Measurements from ENCODE around the gene HSPA1B.
"Not testable (repeated sequence)": the region's sequence is repeated elsewhere in the genome, so short reads cannot be mapped to it uniquely, and the experiment has no call there.

The HSPA1B gene

DNA sequence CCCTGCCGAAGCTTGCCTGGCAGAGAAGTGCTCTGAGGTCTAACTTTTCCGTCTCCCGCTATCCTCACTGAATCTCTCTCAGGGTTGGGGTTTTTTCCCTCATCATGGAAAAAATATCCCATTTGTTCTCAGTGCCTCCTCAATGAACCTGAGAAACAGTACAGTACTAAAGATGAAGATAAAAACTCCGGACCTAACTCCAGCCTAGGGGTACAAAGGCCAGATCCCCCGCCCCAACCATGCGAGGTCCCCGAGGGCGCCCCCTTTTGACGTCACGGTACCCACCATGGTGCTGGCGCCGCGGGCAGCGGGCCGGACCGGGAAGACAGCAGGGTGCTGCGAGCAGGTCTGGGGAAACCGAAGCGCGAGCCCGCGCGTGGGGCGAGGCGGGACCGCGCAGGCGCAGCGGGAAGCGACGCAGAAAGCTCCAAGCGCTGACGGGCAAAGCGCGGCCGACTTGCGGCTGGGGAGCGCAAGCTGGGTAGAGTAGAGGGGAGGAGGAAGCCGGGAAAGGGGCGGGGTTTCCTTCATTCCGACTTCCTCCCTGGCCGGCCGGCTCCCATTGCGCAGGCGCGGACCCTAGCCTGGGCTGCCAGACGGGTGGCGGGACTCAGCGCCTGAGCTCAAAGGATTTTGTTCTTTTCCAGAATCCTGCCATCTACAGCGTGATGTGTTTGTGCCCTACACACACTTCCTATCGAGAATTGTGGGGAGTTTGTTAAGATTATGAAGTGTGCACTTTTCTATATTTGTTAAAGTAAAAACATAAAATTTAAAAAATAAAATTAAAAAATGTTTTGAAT is 20.9 kb upstream of the HSPA1B start, which contains the start of gene LSM2:
TSS of gene LSM2 (minus strand) at position 497 of the 803 bp plus-strand sequence. CDS start at position 288, 209 bp downstream.
- TF ChIP-seq, protein P1, sequence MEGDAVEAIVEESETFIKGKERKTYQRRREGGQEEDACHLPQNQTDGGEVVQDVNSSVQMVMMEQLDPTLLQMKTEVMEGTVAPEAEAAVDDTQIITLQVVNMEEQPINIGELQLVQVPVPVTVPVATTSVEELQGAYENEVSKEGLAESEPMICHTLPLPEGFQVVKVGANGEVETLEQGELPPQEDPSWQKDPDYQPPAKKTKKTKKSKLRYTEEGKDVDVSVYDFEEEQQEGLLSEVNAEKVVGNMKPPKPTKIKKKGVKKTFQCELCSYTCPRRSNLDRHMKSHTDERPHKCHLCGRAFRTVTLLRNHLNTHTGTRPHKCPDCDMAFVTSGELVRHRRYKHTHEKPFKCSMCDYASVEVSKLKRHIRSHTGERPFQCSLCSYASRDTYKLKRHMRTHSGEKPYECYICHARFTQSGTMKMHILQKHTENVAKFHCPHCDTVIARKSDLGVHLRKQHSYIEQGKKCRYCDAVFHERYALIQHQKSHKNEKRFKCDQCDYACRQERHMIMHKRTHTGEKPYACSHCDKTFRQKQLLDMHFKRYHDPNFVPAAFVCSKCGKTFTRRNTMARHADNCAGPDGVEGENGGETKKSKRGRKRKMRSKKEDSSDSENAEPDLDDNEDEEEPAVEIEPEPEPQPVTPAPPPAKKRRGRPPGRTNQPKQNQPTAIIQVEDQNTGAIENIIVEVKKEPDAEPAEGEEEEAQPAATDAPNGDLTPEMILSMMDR (IDR thresholded peaks at IDR 0.05): no peak
- H3K4me3 Mint-ChIP-seq: peak within 1 kb of the TSS; percentile 97
- no peaks in the 10 kb centered on the region for H3K27me3 Mint-ChIP-seq (ENCODE audit: low read depth, poor library complexity)

DNA sequence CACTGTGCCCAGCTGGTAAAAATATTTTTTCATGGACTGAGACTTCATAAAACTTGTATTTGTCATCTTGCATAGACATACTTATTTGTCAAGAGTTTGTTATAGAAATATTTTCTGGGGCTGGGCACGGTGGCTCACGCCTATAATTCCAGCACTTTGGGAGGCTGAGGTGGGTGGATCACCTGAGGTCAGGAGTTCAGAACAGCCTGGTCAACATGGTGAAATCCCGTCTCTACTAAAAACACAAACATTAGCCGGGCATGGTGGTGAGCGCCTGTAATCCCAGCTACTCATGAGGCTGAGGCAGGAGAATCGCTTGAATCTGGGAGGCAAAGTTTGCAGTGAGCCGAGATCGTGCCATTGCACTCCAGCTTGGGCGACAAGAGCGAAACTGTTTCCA is 18.9 kb upstream of the HSPA1B start:
- H3K4me1 Mint-ChIP-seq: peaks cover 22% of the 10 kb centered on the region
- H3K4me3 Mint-ChIP-seq; DNase-seq; H3K36me3 Mint-ChIP-seq (ENCODE audit: low read depth); H3K27ac Mint-ChIP-seq; H3K9me3 Mint-ChIP-seq; H3K27me3 Mint-ChIP-seq (ENCODE audit: low read depth, poor library complexity): not testable (repeated sequence)

More for the DNA sequence above, 20.9 kb upstream of the HSPA1B start, which contains the start of gene LSM2:
- Mint-ChIP-seq H3K27ac (peak within 1 kb of the TSS; percentile 92), H3K9me3 (no peaks in the 10 kb centered on the region), H3K36me3 (ENCODE audit: low read depth) (peaks cover 8% of the 10 kb centered on the region), H3K4me1 (peaks cover 20% of the 10 kb centered on the region)
- peak; percentile 99 for DNase-seq

DNA sequence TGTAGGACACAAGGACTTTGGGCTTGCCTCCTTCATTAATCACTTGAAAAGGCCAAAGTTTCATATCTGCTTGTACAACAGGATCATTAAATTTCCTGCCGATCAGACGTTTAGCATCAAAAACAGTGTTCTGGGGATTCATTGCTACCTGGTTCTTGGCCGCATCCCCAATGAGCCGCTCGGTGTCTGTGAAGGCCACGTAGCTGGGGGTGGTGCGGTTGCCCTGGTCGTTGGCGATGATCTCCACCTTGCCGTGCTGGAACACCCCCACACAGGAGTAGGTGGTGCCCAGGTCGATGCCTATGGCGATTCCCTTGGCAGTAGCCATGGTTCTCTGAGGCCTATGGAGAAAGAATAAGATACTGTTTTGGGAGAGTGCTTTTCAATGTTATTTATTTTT is 15.9 kb upstream of the HSPA1B start:
- H3K27ac Mint-ChIP-seq: no peak overlapping the region
- peaks cover 11% of the 10 kb centered on the region for H3K9me3 Mint-ChIP-seq
- H3K4me1 Mint-ChIP-seq: peaks cover 29% of the 10 kb centered on the region
- no peak overlapping the region for H3K4me3 Mint-ChIP-seq
- peaks cover 6% of the 10 kb centered on the region for H3K36me3 Mint-ChIP-seq (ENCODE audit: low read depth)
- TF ChIP-seq, protein P1 (IDR thresholded peaks at IDR 0.05): no peak
- no peak for DNase-seq
- H3K27me3 Mint-ChIP-seq (ENCODE audit: low read depth, poor library complexity): peaks cover 6% of the 10 kb centered on the region

DNA sequence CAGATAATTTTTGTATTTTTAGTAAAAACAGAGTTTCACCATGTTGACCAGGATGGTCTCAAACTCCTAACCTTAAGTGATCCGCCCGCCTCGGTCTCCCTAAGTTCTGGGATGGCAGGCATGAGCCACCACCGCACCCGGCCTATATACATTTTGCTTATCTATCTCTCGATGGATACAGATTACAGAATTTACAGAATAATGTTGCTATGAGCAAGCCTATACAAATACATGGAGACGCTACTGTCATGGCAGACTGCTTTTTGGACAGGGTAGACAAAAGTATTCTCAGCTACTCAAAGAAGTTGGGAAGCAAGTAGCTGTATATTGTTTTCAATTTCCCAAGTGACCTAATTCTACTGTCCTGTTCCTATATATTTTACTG is 14.1 kb upstream of the HSPA1B start:
- Mint-ChIP-seq H3K4me1 (peaks cover 29% of the 10 kb centered on the region), H3K4me3 (no peak overlapping the region), H3K9me3 (peaks cover 22% of the 10 kb centered on the region), H3K27me3 (ENCODE audit: low read depth, poor library complexity) (peaks cover 6% of the 10 kb centered on the region), H3K36me3 (ENCODE audit: low read depth) (peaks cover 16% of the 10 kb centered on the region), H3K27ac (peak overlapping the region; percentile 86)
- TF ChIP-seq, protein P1 (IDR thresholded peaks at IDR 0.05): no peak
- no peak for DNase-seq

DNA sequence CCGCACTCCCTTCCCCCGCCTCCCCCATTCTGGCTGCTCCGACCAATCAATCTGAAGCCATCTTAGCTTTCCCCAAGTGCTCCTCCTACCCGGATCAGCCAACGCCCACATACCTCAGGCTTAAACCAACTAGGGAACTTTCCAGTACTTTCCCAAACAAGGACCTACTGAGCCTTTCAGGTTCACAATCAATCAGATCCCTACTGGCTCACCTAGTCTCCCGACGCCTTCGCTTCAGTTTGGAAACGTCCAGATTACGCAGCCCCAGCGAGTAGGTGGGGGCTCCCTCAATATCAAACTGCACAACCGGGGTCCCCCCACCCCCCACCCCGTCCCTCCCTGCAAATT is 12.9 kb upstream of the HSPA1B start:
- H3K4me3 Mint-ChIP-seq: peak overlapping the region; percentile 81
- peaks cover 25% of the 10 kb centered on the region for H3K4me1 Mint-ChIP-seq
- DNase-seq: peak; percentile 76
- peak overlapping the region; percentile 99 for H3K27ac Mint-ChIP-seq
- peaks cover 22% of the 10 kb centered on the region for H3K36me3 Mint-ChIP-seq (ENCODE audit: low read depth)
- H3K27me3 Mint-ChIP-seq (ENCODE audit: low read depth, poor library complexity): peaks cover 6% of the 10 kb centered on the region
- TF ChIP-seq, protein P1 (IDR thresholded peaks at IDR 0.05): no peak
- H3K9me3 Mint-ChIP-seq: peaks cover 31% of the 10 kb centered on the region

DNA sequence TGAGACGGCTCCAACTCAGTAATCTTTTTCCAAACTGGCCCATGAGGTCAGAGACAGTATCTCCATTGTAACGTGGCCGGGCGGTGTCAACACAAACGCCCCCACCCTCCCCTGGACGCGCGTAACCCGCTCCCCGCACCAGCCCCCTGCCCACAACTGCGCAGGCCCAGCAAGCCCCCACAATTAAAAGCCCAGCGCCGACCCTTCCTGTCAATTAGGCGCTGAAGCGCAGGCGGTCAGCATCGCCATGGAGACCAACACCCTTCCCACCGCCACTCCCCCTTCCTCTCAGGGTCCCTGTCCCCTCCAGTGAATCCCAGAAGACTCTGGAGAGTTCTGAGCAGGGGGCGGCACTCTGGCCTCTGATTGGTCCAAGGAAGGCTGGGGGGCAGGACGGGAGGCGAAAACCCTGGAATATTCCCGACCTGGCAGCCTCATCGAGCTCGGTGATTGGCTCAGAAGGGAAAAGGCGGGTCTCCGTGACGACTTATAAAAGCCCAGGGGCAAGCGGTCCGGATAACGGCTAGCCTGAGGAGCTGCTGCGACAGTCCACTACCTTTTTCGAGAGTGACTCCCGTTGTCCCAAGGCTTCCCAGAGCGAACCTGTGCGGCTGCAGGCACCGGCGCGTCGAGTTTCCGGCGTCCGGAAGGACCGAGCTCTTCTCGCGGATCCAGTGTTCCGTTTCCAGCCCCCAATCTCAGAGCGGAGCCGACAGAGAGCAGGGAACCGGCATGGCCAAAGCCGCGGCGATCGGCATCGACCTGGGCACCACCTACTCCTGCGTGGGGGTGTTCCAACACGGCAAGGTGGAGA is 12.3 kb upstream of the HSPA1B start, which contains the start of the genes HSPA1A and HSPA1L:
TSS of gene HSPA1A (plus strand) at position 519 of the 814 bp plus-strand sequence. CDS start at position 733, 214 bp downstream.
TSS of gene HSPA1L (minus strand) at position 259 of the 814 bp plus-strand sequence. CDS start 3,311 bp downstream, outside the sequence.
- H3K27ac Mint-ChIP-seq: peak within 1 kb of the TSS; percentile 99
- peaks cover 35% of the 10 kb centered on the region for H3K9me3 Mint-ChIP-seq
- peak; percentile 86 for DNase-seq
- H3K27me3 Mint-ChIP-seq (ENCODE audit: low read depth, poor library complexity): peaks cover 10% of the 10 kb centered on the region
- H3K4me1 Mint-ChIP-seq: peaks cover 30% of the 10 kb centered on the region
- TF ChIP-seq, protein P1 (IDR thresholded peaks at IDR 0.05): no peak
- peak within 1 kb of the TSS; percentile 81 for H3K4me3 Mint-ChIP-seq
- H3K36me3 Mint-ChIP-seq (ENCODE audit: low read depth): peaks cover 22% of the 10 kb centered on the region

DNA sequence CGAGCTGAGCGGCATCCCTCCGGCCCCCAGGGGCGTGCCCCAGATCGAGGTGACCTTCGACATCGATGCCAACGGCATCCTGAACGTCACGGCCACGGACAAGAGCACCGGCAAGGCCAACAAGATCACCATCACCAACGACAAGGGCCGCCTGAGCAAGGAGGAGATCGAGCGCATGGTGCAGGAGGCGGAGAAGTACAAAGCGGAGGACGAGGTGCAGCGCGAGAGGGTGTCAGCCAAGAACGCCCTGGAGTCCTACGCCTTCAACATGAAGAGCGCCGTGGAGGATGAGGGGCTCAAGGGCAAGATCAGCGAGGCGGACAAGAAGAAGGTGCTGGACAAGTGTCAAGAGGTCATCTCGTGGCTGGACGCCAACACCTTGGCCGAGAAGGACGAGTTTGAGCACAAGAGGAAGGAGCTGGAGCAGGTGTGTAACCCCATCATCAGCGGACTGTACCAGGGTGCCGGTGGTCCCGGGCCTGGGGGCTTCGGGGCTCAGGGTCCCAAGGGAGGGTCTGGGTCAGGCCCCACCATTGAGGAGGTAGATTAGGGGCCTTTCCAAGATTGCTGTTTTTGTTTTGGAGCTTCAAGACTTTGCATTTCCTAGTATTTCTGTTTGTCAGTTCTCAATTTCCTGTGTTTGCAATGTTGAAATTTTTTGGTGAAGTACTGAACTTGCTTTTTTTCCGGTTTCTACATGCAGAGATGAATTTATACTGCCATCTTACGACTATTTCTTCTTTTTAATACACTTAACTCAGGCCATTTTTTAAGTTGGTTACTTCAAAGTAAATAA is 10.2 kb upstream of the HSPA1B start:
- not testable (repeated sequence) for DNase-seq

DNA sequence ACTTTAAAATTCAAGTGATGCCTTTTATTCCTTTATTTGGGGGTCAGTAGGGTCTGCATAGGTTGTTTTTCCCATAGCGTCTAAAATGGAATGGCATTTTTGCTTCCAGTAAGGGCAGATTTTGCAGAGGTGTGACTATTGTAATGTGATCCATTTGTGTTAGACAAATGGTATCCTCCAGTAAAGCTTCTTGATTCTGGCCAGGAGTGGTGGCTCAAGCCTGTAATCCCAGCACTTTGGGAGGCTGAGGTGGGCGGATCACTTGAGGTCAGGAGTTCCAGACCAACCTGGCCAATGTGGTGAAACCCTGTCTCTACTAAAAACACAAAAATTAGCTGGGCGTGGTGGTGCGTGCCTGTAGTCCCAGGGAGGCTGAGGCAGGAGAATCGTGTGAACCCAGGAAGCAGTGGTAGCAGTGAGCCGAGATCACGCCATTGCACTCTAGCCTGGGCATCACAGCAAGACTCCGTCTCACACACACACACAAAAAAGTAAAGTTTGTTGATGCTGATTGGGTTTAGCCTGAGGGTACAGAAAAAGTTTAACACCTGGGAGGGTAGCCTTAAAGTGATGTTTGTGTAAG is 9.5 kb upstream of the HSPA1B start:
- Mint-ChIP-seq H3K4me1 (peaks cover 51% of the 10 kb centered on the region), H3K9me3 (peaks cover 35% of the 10 kb centered on the region), H3K27me3 (ENCODE audit: low read depth, poor library complexity) (peaks cover 11% of the 10 kb centered on the region), H3K4me3 (peak overlapping the region; percentile 68), H3K36me3 (ENCODE audit: low read depth) (peaks cover 22% of the 10 kb centered on the region)
- not testable (repeated sequence) for DNase-seq, H3K27ac Mint-ChIP-seq

More for the DNA sequence above, 10.2 kb upstream of the HSPA1B start:
- not testable (repeated sequence) for H3K27me3 Mint-ChIP-seq (ENCODE audit: low read depth, poor library complexity); H3K27ac Mint-ChIP-seq
- peaks cover 22% of the 10 kb centered on the region for H3K36me3 Mint-ChIP-seq (ENCODE audit: low read depth)
- H3K4me3 Mint-ChIP-seq: peak overlapping the region; percentile 68
- H3K9me3 Mint-ChIP-seq: peaks cover 35% of the 10 kb centered on the region
- H3K4me1 Mint-ChIP-seq: peaks cover 44% of the 10 kb centered on the region

Data from nephron progenitor cell (in vitro differentiated cells).